Fibroblast of mammary gland (primary cell): ENCODE measurements around the gene OPN1SW.

Experiments used
- DNase-seq: peaks from one replicate; pipeline ENCODE4 v3.0.0-alpha.2; 2010; ENCODE audit warnings: low read depth
- H3K4me3 ChIP-seq: 2 replicates; pipeline ENCODE4 v1.5.1; 2011; ENCODE audit warnings: low read depth, mild to moderate bottlenecking, low read length, moderate library complexity; ENCODE audit not compliant: control insufficient read depth
- CTCF ChIP-seq: conservative IDR thresholded peaks from 2 replicates; pipeline ENCODE4 v1.5.1; 2011; ENCODE audit warnings: low read depth, low read length, inconsistent platforms; ENCODE audit not compliant: control insufficient read depth, insufficient read depth

The OPN1SW gene

GRCh38 chr7:128795129-128795528 lies 19.5 kb upstream of the OPN1SW start:
- no peak for TF ChIP-seq CTCF
- H3K4me3 ChIP-seq: no peak overlapping the region
- no peak for DNase-seq

GRCh38 chr7:128794436-128794835 lies 18.8 kb upstream of the OPN1SW start:
- no peak for TF ChIP-seq CTCF
- H3K4me3 ChIP-seq: no peak overlapping the region
- DNase-seq: no peak

DNA sequence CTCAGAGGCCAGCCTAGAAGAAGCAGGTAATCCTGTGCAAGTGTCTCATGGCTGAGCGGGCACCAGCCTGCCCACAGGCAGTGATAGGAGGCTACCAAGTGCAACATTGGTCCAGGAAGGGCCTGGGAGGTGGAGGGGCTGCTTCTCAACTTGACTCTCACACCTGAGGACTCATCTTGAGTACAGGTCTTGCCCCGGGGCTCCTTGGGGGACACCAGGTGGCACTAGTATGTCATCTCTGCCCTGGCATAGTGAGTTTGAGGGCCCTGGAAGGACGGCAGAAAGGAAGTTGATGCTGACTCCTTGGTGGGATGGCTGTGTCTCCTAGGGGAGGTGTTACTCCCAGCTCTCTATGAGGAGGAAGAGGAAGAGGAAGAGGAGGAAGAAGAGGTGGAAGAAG lies 18.4 kb upstream of the OPN1SW start:
- TF ChIP-seq CTCF: peak; percentile 3
- H3K4me3 ChIP-seq: no peak overlapping the region
- no peak for DNase-seq

GRCh38 chr7:128793181-128793547 lies 17.6 kb upstream of the OPN1SW start:
- DNase-seq: no peak
- no peak overlapping the region for H3K4me3 ChIP-seq
- no peak for TF ChIP-seq CTCF

- no peak for TF ChIP-seq CTCF
- H3K4me3 ChIP-seq: no peak overlapping the region
- no peak for DNase-seq
Observed at GRCh38 chr7:128792471-128793180, 17.0 kb upstream of the OPN1SW start.

DNA sequence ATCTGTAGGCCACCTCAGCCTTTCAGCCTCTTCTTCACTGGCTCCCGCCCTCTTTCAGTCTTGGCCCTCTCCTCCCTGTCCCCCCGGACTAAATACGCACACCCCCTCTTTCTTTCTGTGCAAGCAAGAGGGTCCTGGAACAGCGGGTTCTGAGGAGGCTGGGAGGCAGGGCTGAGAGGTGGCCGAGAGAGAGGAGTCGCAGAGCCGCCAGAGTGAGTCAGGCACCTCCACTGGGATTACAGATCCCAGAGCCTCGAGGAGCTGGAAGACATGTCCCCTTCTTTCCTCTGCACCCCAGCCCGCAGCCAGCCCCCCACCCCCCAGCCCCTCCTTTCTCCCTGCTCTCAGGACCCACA lies 16.4 kb upstream of the OPN1SW start:
- no peak for TF ChIP-seq CTCF
- DNase-seq: no peak
- peak overlapping the region; percentile 74 for H3K4me3 ChIP-seq
